ENCODE measurements around the gene TBC1D9. TPM values are rescaled to one million over a fixed set of nuclear protein-coding genes. Genes with fewer than 3 reads are reported as not detected.

The TBC1D9 gene
- total RNA-seq, 2 experiments from 2014 or later, result 0.07 to 0.11 TPM

- DNase-seq, result no peak
- POLR2A ChIA-PET, result no interaction called here
- H3K27me3 Mint-ChIP-seq, result peaks cover 3% of the 10 kb centered on the region
- no peaks in the 10 kb centered on the region for H3K4me1 Mint-ChIP-seq
- CTCF ChIA-PET, result interaction anchor here (0.8 kb wide), 1 partner anchor 294 kb away, joined by 3 read pairs; no protein-coding TSS in a partner anchor
- no peaks in the 10 kb centered on the region for H3K36me3 Mint-ChIP-seq (ENCODE audit: low read depth)
- no peak for ATAC-seq
- H3K9me3 Mint-ChIP-seq (ENCODE audit: low read depth), result no peaks in the 10 kb centered on the region
- no peak overlapping the region for H3K27ac Mint-ChIP-seq
- intact Hi-C loops (cut with DNase I, micrococcal nuclease), result no loop called here
- no peak overlapping the region for H3K4me3 Mint-ChIP-seq
Observed at GRCh38 chr4:140653718-140654494, 102.3 kb downstream of the TBC1D9 start.

- DNase-seq (no peak), ATAC-seq (no peak)
- Mint-ChIP-seq H3K27ac (no peak overlapping the region), H3K9me3 (ENCODE audit: low read depth) (no peaks in the 10 kb centered on the region), H3K4me3 (no peak overlapping the region), H3K27me3 (peaks cover 6% of the 10 kb centered on the region), H3K4me1 (no peaks in the 10 kb centered on the region), H3K36me3 (ENCODE audit: low read depth) (no peaks in the 10 kb centered on the region)
- intact Hi-C loops (cut with DNase I, micrococcal nuclease), result no loop called here
- POLR2A ChIA-PET, result no interaction called here
- CTCF ChIA-PET, result interaction anchor here (0.9 kb wide), 1 partner anchor 292 kb away, joined by 3 read pairs; no protein-coding TSS in a partner anchor
Observed at GRCh38 chr4:140652601-140653000, 103.6 kb downstream of the TBC1D9 start.

- Mint-ChIP-seq H3K36me3 (ENCODE audit: low read depth) (no peaks in the 10 kb centered on the region), H3K27me3 (peaks cover 6% of the 10 kb centered on the region), H3K4me1 (no peaks in the 10 kb centered on the region), H3K27ac (no peak overlapping the region), H3K9me3 (ENCODE audit: low read depth) (no peaks in the 10 kb centered on the region), H3K4me3 (no peak overlapping the region)
- ChIA-PET POLR2A (no interaction called here), CTCF (no interaction called here)
- no peak for DNase-seq
- intact Hi-C loops (cut with DNase I, micrococcal nuclease), result no loop called here
- no peak for ATAC-seq
Observed at GRCh38 chr4:140648716-140649308, 107.4 kb downstream of the TBC1D9 start.

GRCh38 chr4:140645614-140646412, 110.4 kb downstream of the TBC1D9 start:
- intact Hi-C loops (cut with DNase I, micrococcal nuclease), result no loop called here
- ATAC-seq (no peak), DNase-seq (no peak)
- no peak overlapping the region for H3K27ac Mint-ChIP-seq
- H3K4me1 Mint-ChIP-seq, result no peaks in the 10 kb centered on the region
- no peaks in the 10 kb centered on the region for H3K9me3 Mint-ChIP-seq (ENCODE audit: low read depth)
- no peaks in the 10 kb centered on the region for H3K36me3 Mint-ChIP-seq (ENCODE audit: low read depth)
- no peak overlapping the region for H3K4me3 Mint-ChIP-seq
- ChIA-PET POLR2A (no interaction called here), CTCF (no interaction called here)
- H3K27me3 Mint-ChIP-seq, result peaks cover 4% of the 10 kb centered on the region

GRCh38 chr4:140645196-140645595, 111.0 kb downstream of the TBC1D9 start:
- Mint-ChIP-seq H3K4me1 (no peaks in the 10 kb centered on the region), H3K4me3 (no peak overlapping the region), H3K27me3 (peaks cover 4% of the 10 kb centered on the region), H3K27ac (no peak overlapping the region), H3K9me3 (ENCODE audit: low read depth) (no peaks in the 10 kb centered on the region), H3K36me3 (ENCODE audit: low read depth) (no peaks in the 10 kb centered on the region)
- CTCF ChIA-PET, result no interaction called here
- POLR2A ChIA-PET, result no interaction called here
- intact Hi-C loops (cut with DNase I, micrococcal nuclease), result no loop called here
- ATAC-seq (no peak), DNase-seq (no peak)

GRCh38 chr4:140644470-140645185, 111.6 kb downstream of the TBC1D9 start:
- CTCF ChIA-PET, result no interaction called here
- H3K27me3 Mint-ChIP-seq, result peaks cover 4% of the 10 kb centered on the region
- H3K4me1 Mint-ChIP-seq, result no peaks in the 10 kb centered on the region
- no peak for ATAC-seq
- H3K4me3 Mint-ChIP-seq, result no peak overlapping the region
- H3K36me3 Mint-ChIP-seq (ENCODE audit: low read depth), result no peaks in the 10 kb centered on the region
- intact Hi-C loops (cut with DNase I, micrococcal nuclease), result no loop called here
- no peak overlapping the region for H3K27ac Mint-ChIP-seq
- POLR2A ChIA-PET, result no interaction called here
- no peak for DNase-seq
- no peaks in the 10 kb centered on the region for H3K9me3 Mint-ChIP-seq (ENCODE audit: low read depth)

GRCh38 chr4:140643571-140644055, 112.6 kb downstream of the TBC1D9 start:
- H3K4me1 Mint-ChIP-seq, result no peaks in the 10 kb centered on the region
- ATAC-seq, result no peak
- H3K4me3 Mint-ChIP-seq, result no peak overlapping the region
- peaks cover 3% of the 10 kb centered on the region for H3K27me3 Mint-ChIP-seq
- DNase-seq, result no peak
- H3K36me3 Mint-ChIP-seq (ENCODE audit: low read depth), result no peaks in the 10 kb centered on the region
- ChIA-PET CTCF (no interaction called here), POLR2A (no interaction called here)
- no peak overlapping the region for H3K27ac Mint-ChIP-seq
- no peaks in the 10 kb centered on the region for H3K9me3 Mint-ChIP-seq (ENCODE audit: low read depth)
- intact Hi-C loops (cut with DNase I, micrococcal nuclease), result no loop called here

GRCh38 chr4:140642674-140643437, 113.3 kb downstream of the TBC1D9 start:
- ChIA-PET POLR2A (no interaction called here), CTCF (interaction anchor here (0.5 to 0.7 kb wide), 3 partner anchors 224 to 1042 kb away, joined by 3 to 4 read pairs (median 4); no protein-coding TSS in a partner anchor)
- DNase-seq (no peak), ATAC-seq (no peak)
- H3K9me3 Mint-ChIP-seq (ENCODE audit: low read depth), result no peaks in the 10 kb centered on the region
- no peak overlapping the region for H3K27ac Mint-ChIP-seq
- H3K36me3 Mint-ChIP-seq (ENCODE audit: low read depth), result no peaks in the 10 kb centered on the region
- H3K4me3 Mint-ChIP-seq, result no peak overlapping the region
- intact Hi-C loops (cut with DNase I, micrococcal nuclease), result no loop called here
- peaks cover 2% of the 10 kb centered on the region for H3K27me3 Mint-ChIP-seq
- no peaks in the 10 kb centered on the region for H3K4me1 Mint-ChIP-seq

GRCh38 chr4:140641789-140642439, 114.3 kb downstream of the TBC1D9 start:
- no peak overlapping the region for H3K27ac Mint-ChIP-seq
- intact Hi-C loops (cut with DNase I, micrococcal nuclease), result no loop called here
- DNase-seq, result no peak
- H3K27me3 Mint-ChIP-seq, result peaks cover 4% of the 10 kb centered on the region
- POLR2A ChIA-PET, result no interaction called here
- no peaks in the 10 kb centered on the region for H3K9me3 Mint-ChIP-seq (ENCODE audit: low read depth)
- CTCF ChIA-PET, result interaction anchor here (0.7 to 0.9 kb wide), 2 partner anchors 31 to 225 kb away, joined by 3 to 4 read pairs; no protein-coding TSS in a partner anchor
- no peak overlapping the region for H3K4me3 Mint-ChIP-seq
- no peak for ATAC-seq
- H3K4me1 Mint-ChIP-seq, result no peaks in the 10 kb centered on the region
- H3K36me3 Mint-ChIP-seq (ENCODE audit: low read depth), result no peaks in the 10 kb centered on the region

- Mint-ChIP-seq H3K27ac (no peak overlapping the region), H3K9me3 (ENCODE audit: low read depth) (no peaks in the 10 kb centered on the region), H3K4me3 (no peak overlapping the region), H3K36me3 (ENCODE audit: low read depth) (no peaks in the 10 kb centered on the region), H3K27me3 (peaks cover 4% of the 10 kb centered on the region), H3K4me1 (no peaks in the 10 kb centered on the region)
- ChIA-PET POLR2A (no interaction called here), CTCF (no interaction called here)
- intact Hi-C loops (cut with DNase I, micrococcal nuclease), result no loop called here
- DNase-seq, result no peak
- no peak for ATAC-seq
Observed at GRCh38 chr4:140641105-140641555, 115.1 kb downstream of the TBC1D9 start.

Data from activated CD4-positive, alpha-beta T cell treated with anti-CD3 and anti-CD28 coated beads for 36 hours (primary cell).